GM19351 (cell line): ENCODE measurements around the gene CMC1.
A peak's percentile ranks its signal among the peaks of the same experiment; 100 is the strongest.

Experiments used
- ATAC-seq: cut with Tn5 transposase; IDR thresholded peaks from one replicate; pipeline ENCODE4 v1.9.1; 2021; ENCODE audit warnings: mild to moderate bottlenecking, moderate library complexity; ENCODE audit not compliant: unreplicated experiment

The CMC1 gene

DNA sequence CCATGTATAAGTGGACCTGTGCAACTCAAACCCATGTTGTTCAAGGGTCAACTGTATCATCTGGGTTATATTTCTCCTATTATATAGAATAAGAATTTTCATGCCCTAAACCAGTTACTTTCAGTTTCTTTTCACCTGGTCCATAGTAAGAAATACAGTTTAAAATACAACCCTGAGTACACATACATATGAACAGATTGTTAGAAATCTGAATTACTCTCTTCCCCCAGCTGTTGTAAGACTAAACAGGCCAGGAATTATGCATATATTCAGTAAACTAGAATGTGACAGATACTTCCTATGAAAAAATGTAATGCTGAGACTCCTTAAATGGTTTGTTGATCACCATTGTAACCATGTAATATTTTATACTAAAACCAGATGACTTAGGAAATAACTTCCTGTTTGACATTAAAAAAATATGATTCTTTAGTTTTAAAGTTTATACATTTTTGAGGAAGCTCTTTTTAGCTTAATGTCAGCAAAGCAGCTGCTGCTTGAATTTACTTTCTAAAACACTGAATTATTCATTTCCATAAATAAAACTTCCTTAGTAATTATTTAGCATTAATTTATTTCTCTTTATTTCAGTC, 54.6 kb downstream of the CMC1 start:
- ATAC-seq: peak; percentile 57

DNA sequence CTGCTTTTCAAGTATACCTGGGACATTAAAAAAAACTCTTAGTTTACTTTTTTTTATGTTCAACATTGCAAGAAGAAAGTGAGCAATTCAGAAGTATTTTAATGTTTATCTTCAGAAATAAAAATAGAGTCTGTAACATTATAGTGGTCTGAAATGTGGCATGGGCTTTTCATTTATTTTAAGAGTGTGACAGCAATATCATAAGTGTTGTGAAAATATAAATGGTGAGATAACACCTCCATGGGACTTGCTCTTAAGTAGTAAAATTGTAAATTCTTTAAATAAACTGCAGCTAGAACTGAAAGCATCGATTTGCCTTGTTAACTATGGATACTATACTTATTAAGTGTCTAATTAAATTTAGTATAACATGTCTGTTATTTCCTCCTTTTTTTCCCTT, 58.3 kb downstream of the CMC1 start:
- ATAC-seq: no peak

DNA sequence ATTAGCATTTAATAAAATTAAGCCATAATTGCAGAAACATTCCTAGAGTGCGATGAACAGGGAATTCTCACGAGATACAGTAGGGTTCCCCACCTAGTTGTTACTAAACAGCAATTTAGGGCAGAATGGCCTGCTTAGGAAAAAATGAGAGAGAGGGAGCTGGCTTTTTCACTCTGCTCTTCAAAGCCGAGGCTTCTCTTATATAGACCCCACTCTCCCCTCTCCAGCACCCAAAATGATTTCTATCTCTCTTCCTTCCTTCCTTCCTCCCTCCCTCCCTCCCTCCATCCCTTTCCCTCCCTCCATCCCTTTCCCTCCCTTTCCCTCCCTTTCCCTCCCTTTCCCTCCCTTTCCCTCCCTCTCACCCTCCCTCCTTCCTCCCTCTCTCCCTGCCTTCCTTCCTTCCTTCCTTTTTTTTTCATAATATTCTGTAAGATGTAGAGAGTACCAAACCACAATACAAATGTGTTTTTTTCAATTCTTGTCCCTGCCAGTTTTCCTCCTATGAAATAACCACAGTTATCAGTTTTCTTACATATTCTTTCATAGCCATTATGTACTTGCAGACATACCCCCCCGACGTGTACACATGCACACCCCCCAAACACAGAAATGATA, 59.0 kb downstream of the CMC1 start:
- ATAC-seq: no peak

DNA sequence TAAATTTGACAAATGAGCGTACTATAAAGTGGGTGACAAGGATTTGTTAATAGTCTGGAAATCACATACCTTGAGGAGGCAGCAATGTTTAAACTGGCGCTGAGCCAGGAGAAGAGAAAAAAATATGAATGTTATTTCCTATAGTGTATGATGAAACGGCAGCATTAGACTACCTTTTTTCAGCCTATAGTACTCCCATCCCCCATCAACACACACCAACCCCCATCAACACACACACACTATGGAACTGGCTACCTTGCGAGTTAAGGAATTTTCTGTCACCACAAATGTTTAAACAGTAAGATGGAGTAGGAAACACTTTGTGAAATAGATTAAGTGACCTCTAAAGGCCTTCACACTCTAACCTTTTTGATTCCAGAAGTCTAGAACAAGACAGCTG, 60.3 kb downstream of the CMC1 start:
- no peak for ATAC-seq

DNA sequence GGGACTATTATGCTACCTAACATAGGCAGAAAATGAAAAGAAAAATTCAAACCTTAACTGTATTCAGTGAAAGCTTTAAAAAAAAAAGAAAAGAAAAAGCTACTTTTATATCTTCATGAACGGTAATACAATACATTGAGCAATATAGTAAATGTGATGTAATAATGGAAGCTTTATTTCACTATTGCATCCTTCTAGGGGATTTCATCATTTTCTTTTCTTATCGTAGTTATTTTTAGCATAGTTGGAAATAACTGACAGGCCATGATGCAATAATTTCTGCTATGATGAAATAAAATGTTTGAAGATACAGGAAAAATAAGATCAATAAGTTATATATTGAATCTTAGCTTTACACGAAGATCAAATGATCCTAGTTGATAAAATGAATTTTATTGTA, 66.8 kb downstream of the CMC1 start:
- no peak for ATAC-seq

DNA sequence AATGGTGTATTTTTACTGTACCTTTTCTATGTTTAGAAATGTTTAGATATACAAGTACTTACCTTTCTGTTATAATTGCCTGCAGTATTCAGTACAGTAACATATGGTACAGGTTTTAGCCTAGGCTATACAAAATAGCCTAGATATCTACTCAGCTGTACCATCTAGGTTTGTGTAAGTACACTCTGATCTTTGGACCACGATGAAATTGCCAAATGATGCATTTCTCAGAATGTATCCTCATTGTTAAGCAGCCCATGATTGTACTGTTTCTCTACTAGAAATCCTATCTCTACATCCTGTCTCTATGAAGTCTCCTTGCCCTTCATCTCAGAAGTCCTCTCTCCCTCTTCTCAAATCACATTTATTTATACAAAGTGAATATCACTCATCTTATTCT, 74.3 kb downstream of the CMC1 start:
- no peak for ATAC-seq

DNA sequence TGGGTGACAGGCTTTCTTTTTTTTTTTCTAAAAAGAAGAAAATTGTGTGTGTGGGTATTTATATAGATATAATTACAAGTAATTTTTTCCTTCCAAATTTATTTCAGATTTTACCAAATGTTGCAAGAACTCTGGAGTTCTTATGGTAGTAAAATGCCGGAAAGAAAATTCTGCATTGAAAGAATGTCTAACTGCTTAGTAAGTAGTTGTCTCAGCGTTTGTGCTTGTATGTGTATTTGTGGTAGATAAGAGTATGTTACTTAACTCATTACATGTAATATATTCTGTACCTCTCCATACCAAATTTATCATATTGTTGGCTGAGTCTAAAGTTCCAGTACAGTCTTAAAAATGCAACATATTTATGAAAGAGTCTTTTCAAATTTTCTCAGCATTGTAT, 74.8 kb downstream of the CMC1 start:
- no peak for ATAC-seq

DNA sequence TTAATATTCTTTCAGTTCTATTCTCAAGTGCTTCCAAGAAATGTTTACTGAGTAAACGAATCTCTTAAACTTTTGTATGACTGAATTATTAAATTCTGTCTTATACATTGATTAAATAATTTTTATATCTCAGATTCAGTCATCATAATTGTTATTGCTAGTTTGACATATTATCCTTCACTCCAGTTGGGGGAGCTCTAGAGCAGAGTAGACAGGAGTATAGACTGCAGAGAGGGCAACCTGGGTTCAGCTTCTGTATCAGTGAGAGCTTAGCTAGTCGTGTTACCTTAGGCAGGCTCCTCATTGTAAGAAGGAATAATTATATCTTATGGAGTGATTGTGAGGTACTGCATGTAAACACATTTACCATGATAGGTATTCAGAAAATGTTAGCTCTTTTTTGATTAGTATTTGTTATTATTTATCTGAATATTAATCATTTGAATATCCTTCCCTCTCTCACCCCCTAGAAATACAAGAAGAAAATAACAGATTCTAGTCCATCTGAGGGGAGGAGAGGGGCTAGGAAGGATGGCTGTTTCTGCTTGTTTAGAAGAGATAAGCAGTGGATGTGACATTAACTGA, 76.1 kb downstream of the CMC1 start:
- ATAC-seq: peak; percentile 96

DNA sequence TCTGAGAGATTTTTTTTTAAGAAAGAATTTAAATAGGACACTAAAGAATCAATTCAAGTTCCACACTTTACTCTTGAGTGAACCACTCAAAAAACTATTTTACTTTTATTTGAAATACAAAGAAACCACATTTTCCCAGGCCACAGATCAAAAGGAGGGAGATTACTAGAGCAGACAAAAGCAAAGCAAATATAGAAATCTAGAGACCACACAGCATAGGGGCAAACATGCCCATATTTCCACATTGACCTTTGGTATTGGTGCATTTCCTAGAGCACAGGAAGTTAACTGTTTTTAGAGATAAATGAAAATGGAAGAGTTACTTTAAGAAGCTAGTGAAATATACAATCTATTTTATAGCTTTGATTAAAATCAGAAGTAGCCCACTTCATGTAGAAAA, 79.6 kb downstream of the CMC1 start:
- no peak for ATAC-seq

DNA sequence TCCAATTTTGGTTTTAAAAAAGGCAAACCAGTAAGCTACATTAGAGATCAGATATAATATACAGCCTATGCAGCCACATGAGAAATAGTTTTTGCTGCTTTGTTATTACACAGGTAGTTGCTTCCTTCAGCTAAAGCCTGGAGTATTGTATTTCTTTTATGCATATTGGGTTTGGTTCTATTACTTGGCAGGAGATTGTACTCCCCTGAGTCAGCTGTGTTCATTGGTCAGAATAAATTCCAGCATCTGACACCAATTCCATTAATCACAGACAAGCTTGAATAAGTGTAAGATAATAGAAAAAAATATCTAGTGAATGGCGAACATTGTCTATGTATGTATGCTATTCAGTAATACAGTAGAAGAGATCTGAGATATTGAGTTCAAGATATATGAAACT, 81.0 kb downstream of the CMC1 start:
- no peak for ATAC-seq

DNA sequence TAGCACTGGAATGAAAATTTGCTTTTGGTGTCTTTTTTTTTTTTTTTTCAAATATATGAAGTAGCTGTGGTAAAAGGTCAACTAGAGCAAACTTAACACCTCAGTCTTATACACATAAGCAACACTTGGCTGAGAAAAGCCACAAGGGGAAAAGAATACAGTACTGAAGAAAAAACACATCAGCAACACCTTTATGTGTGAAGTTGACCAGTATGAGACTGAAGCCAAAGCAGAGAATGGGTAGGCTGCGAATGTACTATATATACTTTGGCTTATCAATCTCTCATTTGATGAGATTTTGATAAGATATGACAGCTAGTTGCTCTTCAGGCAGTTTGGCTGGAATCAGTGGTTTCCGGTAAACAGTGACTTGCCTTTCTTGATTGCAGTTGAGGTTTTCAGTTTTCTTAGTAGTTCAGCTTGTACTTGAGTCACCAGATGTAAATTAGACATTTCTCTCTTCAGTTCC, 85.1 kb downstream of the CMC1 start:
- ATAC-seq: peak; percentile 83

DNA sequence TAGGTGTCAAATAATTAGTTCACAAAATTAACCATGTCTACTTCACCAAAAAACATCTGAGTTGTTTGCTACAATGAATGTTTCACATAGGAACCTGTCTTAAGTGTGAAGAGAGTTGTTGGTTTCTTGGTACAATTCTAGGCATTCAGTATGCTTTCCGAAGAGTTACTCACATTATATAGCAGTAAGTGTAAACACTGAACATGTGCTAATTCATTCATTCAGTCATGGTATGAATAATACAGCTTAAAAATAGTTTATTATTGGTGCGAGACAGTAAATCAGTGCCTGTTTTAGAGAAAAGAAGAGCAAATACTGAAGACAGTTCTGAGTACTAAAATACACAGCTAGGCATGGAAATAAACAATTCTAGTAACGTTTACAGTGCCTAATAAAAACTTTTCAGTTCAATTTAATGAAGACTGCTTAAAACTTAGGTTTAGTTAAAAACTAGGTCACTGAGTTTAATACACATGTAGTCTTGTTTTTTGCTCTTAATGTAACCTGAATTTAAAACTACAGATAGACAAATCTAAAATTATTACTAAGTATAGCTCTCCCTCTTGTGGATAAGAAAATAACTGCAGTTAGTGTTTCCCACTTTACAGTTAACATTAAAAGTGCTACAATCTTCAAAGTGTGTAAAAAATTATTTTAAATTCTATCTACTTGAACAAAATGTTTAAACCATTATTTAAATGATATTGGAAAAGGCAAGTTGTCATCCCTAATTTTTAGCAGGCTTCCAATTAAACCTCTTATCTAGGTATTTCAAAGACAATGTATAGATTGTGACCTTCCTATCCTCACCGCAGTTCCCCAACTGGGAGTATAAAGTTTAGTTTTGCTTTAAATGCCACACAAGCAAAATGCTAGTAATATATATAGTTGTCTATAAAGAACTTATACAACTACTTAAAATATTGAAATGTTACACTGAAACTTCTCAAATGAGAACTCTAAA, 87.1 kb downstream of the CMC1 start:
- ATAC-seq: no peak

DNA sequence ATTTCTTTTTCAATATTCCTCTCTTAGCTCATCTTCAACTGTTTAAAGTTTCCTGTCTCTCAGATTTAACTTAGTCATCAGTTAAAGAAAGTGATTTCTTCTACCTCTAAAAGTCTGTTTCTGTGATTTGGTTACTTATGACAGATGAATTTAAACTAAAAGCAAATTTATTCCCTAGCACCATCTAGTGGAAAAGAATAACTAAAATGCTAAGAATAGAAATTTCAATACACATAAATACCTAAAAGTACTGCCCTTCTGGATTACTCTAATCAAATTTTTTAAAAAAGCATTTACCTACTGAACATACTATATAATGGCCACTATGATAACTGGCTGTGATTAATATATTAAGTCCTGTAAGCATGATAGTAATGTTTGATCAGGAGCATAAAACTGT, 93.1 kb downstream of the CMC1 start:
- ATAC-seq: no peak

DNA sequence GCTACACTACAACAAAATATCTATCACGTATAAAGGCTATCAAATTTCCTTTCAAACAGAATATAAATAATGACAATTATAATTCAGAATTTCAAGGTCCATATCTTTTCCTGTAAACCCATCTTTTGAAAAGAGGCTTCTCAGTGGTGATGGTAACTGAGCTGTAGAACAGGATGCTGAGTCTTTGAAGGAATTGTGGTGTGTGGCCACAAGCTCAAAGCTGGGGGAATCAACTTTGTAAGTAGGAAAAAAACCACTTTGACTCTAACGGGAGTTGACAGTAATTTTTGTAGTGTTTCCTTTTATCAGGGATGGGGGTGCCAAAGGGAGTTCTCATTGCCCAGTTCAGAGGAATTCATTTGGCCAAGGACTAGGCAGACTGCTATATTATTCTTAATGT, 93.8 kb downstream of the CMC1 start:
- no peak for ATAC-seq

DNA sequence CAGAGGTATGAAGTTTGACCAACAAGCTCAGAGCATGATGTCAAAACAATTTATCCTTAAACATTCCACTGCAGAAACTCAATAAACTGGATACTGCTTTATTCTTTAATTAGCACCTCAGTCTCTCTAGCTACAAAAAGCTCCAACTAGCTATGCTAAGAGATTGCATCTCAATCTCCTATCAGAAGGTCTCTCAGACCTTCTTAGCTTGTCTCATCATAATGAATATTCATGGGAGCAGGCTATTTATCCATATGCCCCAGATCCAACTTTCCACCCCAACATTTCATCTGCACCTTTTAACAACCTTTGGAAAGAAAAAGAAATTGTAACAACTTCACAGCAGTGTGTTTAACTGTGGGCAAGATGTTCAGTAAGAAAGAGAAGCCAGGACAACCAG, 95.8 kb downstream of the CMC1 start:
- no peak for ATAC-seq

DNA sequence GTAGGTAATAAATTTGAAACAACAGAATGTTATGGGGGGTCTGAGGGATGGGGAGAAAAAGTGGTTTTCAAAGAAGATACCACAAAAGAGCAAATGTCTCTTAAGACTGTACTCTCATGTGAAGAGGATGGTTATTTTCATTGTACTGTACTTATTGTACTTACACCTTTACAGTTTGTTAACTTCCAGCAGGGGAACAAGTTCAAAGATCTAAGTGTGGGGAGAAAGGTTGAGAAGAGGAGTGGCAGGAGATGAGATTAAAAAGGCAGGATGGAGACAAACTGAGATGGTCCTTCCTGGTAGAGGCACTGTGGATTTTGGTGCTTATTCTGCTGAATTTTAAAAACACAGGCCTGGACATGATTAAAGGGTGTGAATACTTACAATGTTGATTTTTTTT, 101.7 kb downstream of the CMC1 start:
- ATAC-seq: no peak

DNA sequence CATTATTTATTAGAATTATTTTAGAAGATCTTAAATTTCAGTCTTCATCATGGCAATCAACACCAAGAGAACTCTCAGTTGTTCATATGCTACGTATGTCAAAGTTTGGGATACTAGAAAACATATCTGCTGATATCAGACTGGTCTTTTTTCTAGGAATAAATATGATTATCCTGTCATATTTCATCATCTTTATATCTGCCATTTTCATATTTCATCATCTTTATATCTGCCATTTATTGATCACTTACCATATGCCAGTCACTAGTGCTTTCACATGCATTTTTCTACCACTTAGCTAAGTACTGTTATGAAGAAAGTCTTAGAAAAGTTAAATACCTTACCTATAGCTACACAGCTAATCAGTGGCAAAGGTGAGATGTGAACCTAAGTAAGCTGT, 104.3 kb downstream of the CMC1 start:
- no peak for ATAC-seq

DNA sequence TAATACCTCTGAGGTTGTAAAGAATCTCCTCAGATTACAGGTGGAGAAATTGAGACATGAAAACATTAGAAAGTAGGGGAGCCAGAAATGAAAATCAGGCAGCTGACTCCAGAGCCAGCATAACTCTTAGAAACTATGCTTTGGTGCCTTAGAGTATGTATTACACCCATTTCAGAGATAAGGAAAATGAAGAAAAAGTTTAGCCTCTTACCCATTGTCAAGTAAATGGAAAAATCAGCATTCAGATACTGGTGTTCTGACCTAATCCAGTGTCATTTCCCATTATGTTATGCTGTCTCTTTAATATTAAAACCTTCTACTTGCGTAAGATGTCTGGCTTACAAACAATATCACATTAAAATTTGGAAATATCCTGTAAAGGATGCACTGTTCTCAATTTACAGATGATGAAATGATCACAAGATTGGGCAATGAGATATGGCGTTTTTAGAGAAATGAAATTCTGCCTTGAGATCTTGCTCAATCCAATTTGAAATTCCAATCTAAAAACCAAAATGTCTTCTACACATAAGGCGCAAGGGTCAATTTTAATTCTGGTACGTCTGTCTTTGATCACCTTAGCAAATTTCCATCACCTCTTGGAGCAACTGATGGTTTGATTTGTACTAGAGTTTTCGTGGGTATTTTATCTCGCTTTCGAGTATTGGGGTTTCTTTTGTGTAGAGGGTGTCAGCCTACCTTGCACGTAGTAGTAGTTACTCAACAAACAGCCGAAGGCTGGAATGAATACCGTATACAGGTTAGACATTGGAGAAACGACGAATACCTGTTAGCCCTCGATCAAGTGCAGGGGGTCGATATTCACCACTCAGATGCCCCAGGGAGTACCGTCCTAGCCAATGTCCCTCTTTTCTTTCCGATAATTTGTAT, 106.2 kb downstream of the CMC1 start:
- ATAC-seq: no peak

DNA sequence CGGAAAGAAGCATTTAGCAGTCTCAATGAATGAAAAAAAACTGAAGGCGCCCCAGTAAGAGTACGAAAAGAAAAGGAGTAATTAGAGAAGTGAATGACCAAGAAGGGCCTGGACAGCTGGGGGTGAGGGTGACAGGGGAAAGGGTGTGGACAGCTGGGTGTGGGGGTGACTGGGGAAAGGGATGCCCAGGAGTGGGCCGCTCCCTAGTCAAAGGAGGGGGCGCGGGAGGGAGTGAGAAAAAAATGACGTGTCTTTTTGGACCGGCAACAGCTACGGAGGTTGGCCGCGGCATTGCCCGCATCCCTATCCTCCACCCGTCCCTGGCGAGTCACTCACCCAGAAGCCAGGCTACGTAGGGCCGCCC, 106.8 kb downstream of the CMC1 start:
- no peak for ATAC-seq

DNA sequence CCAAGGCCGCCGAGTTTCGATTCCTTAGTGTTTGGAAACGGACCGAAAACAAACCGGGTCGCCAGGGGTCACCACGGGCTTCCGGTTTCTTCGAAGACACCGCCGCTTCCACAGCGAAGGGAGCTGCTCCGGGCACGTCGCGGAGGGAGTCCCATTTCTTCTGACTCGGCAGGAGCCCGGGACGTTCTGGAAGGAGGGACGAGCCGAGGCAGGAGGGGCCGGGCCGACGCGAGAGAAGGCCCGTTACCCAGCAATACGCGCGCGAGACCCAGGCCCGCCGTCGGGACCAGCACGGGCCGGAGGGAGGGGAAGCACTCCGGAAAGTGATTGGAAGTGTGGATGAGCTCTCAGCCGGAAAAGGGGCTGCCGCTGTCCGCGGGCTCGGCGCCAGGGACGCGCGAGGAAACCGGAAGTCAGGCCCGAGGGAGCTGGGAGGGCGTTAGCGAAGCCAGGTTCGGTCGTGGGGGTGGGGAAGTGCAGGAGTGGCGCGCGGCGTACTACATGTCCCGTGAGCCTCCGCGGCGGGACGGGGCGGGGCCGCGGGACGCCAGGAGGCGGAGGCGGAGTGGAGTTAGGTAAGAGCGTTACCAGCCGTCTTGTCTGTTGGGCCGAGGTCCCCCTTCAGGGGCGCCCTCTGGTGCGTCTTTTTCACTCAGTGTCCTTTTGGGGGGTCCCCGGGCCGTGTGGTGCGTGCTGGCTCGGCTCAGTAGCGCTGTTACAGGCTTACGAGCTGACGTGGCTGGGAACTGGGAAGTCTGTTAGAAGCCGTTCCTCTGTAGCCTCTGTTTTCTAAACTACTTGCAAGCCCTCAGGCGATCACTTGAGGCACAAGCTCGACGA, 107.4 kb downstream of the CMC1 start, which contains the start of the genes AZI2 and ZCWPW2:
Gene AZI2 (minus strand): TSS at position 196 of the 840 bp plus-strand sequence. CDS start 8,207 bp downstream, outside the sequence.
Gene ZCWPW2 (plus strand): TSS at position 93 of the 840 bp plus-strand sequence. CDS start 64,348 bp downstream, outside the sequence.
- ATAC-seq: peak; percentile 86
